PFSK-1 (cell line): ENCODE measurements around the gene KCNK1.

Experiments
- FOXP2 ChIP-seq: optimal IDR thresholded peaks from 2 replicates; pipeline ENCODE3; 2011; ENCODE audit warnings: borderline replicate concordance, control low read depth, inconsistent platforms; ENCODE audit not compliant: insufficient read depth; ENCODE audit errors: extremely low read length, extremely low read depth
- POLR2AphosphoS5 ChIP-seq: IDR thresholded peaks from 2 replicates; pipeline ENCODE4 v1.6.1; 2012; ENCODE audit warnings: low read depth, mild to moderate bottlenecking, control low read depth, low read length, moderate library complexity
- REST ChIP-seq, 2 experiments: IDR thresholded peaks; 2 replicates each; pipeline versions ENCODE4 v1.6.1 to v1.8.0; 2011 to 2012; ENCODE audit warnings: low read depth in 2 of 2, low read length in 2 of 2, control low read depth in 1 of 2, inconsistent platforms in 1 of 2, mild to moderate bottlenecking in 1 of 2, moderate library complexity in 1 of 2; ENCODE audit not compliant: insufficient read depth in 1 of 2
- SIN3A ChIP-seq: IDR thresholded peaks from 2 replicates; pipeline ENCODE4 v1.6.1; 2012; ENCODE audit warnings: mild to moderate bottlenecking, low read length, moderate library complexity, borderline replicate concordance; ENCODE audit not compliant: insufficient read depth
- TAF1 ChIP-seq: IDR thresholded peaks from 2 replicates; pipeline ENCODE4 v1.6.1; 2012; ENCODE audit warnings: low read length, control low read depth, borderline replicate concordance; ENCODE audit not compliant: insufficient read depth

Gene KCNK1

GRCh38 chr1:233656032-233656635, 42.2 kb downstream of the KCNK1 start:
- TF ChIP-seq SIN3A = no peak
- TF ChIP-seq FOXP2 = no peak
- no peak for TF ChIP-seq REST (IDR thresholded peaks at IDR 0.05; ENCODE audit: insufficient read depth in 1 of 2, low read depth in 2 of 2, low read length in 2 of 2)
- TF ChIP-seq POLR2AphosphoS5 = no peak
- TF ChIP-seq TAF1 = no peak

- TF ChIP-seq SIN3A = no peak
- no peak for TF ChIP-seq REST (IDR thresholded peaks at IDR 0.05; ENCODE audit: insufficient read depth in 1 of 2, low read depth in 2 of 2, low read length in 2 of 2)
- no peak for TF ChIP-seq POLR2AphosphoS5
- TF ChIP-seq TAF1 = no peak
- no peak for TF ChIP-seq FOXP2
Measured at GRCh38 chr1:233656687-233657086, 42.8 kb downstream of the KCNK1 start.

GRCh38 chr1:233657466-233657865, 43.6 kb downstream of the KCNK1 start:
- TF ChIP-seq TAF1 = no peak
- no peak for TF ChIP-seq SIN3A
- TF ChIP-seq POLR2AphosphoS5 = no peak
- TF ChIP-seq REST (IDR thresholded peaks at IDR 0.05; ENCODE audit: insufficient read depth in 1 of 2, low read depth in 2 of 2, low read length in 2 of 2) = no peak
- no peak for TF ChIP-seq FOXP2

- no peak for TF ChIP-seq SIN3A
- no peak for TF ChIP-seq TAF1
- TF ChIP-seq REST (IDR thresholded peaks at IDR 0.05; ENCODE audit: insufficient read depth in 1 of 2, low read depth in 2 of 2, low read length in 2 of 2) = no peak
- no peak for TF ChIP-seq FOXP2
- TF ChIP-seq POLR2AphosphoS5 = no peak
Measured at GRCh38 chr1:233659495-233659894, 45.6 kb downstream of the KCNK1 start.

DNA sequence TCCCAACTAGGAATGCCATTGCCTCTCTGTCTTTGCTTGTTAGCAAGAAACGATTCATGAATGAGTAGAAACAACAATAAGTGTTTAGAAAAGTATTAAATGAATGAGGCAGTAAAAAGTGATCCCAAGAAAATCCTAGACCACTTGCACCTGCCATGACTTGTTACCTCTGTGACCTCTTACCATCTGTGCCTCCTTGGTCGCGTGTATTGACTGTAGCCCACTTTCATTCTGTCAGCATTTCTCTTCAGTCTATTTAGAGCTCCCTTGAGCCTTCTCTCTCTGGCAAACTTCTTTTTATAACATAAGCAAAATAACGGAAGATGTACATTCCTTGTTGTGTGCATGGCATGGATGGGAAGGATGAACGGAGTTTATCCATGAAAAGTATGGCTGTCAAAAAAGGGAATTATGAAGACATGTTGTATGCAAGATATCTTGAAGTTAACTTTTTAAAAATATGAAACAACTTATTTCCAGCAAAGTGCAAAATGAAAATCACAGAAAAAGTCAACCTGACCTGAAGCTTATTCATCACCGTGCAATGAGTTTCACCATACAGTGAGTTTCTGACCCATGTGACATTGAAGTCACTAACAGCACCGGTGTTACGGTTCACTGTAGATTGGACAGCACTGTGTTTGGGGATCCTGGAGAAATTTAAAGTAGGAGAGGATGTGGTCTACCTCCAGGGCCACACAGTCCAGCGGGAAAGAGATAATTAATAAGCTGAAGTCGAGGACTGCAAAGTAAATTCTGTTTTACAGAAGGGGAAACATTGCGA, 47.7 kb downstream of the KCNK1 start:
- TF ChIP-seq POLR2AphosphoS5 (no peak), REST (IDR thresholded peaks at IDR 0.05; ENCODE audit: insufficient read depth in 1 of 2, low read depth in 2 of 2, low read length in 2 of 2) (no peak), TAF1 (no peak), FOXP2 (no peak), SIN3A (no peak)
